A549 (cell line): ENCODE measurements around the gene TRIM65. TPM values are rescaled to one million over a fixed set of nuclear protein-coding genes. Genes with fewer than 3 reads are reported as not detected.

Source experiments
- ATAC-seq, 2 experiments: fragments of 200-7000 bp in 1 of 2; fragments of >200 bp in 1 of 2; cut with Nextera tagmentation in 1 of 2; cut with Tn5 transposase in 1 of 2; 3 replicates each; pipeline versions ENCODE4 v1.8.0 to v1.9.1; 2018 to 2020; ENCODE audit warnings: mild to moderate bottlenecking in 1 of 2, moderate library complexity in 1 of 2
- CTCF ChIA-PET: fragments of 300-600 bp; sonication (Branson Sonifier 250); formaldehyde crosslinking; extraction: SDS; loops from one replicate; lab custom pipeline; 2021; ENCODE audit warnings: antibody characterized with exemption, inconsistent platforms; lab: Yijun Ruan, JAX
- POLR2A ChIA-PET: fragments of 350-600 bp; formaldehyde crosslinking; extraction: SDS; loops from one replicate; lab custom pipeline; 2021; ENCODE audit warnings: antibody characterized with exemption, inconsistent platforms; lab: Yijun Ruan, JAX
- DNase-seq, 2 experiments: peaks; one replicate each; pipeline versions ENCODE4 v3.0.0 to v3.0.0-alpha.2; 2011 to 2016; ENCODE audit warnings: low read depth in 1 of 2, low spot score in 1 of 2
- FAIRE-seq: peaks from 2 replicates; lab custom pipeline; 2011; peaks lifted over from hg19 to GRCh38; lab: Jason Lieb, UNC
- H3K27ac ChIP-seq, 2 experiments: fragments of >200 bp; sonication (Bioruptor Twin); formaldehyde crosslinking; 3 replicates each; pipeline ENCODE4 v1.5.1; 2016 to 2017
- H3K4me1 ChIP-seq: fragments of >200 bp; sonication (Bioruptor Twin); formaldehyde crosslinking; 3 replicates; pipeline ENCODE4 v1.6.1; 2016
- H3K4me2 ChIP-seq: fragments of >200 bp; sonication (Bioruptor Twin); formaldehyde crosslinking; 3 replicates; pipeline ENCODE4 v1.6.1; 2016
- H3K4me3 ChIP-seq: fragments of >200 bp; sonication (Bioruptor Twin); formaldehyde crosslinking; 3 replicates; pipeline ENCODE4 v1.5.1; 2016
- H3K9me3 ChIP-seq: fragments of >200 bp; sonication (Bioruptor Twin); formaldehyde crosslinking; 3 replicates; pipeline ENCODE4 v1.6.1; 2016
- CBX2 ChIP-seq: fragments of 200-600 bp; sonication (generic); IDR thresholded peaks from 2 replicates; pipeline ENCODE4 v1.6.1; 2016; ENCODE audit warnings: low read depth, mild to moderate bottlenecking, borderline replicate concordance
- CEBPB ChIP-seq, 2 experiments: fragments of >200 bp in 1 of 2; sonication (Bioruptor Twin) in 1 of 2; formaldehyde crosslinking in 1 of 2; IDR thresholded peaks; 2 replicates each; pipeline ENCODE4 v1.6.1; 2012 to 2016
- CHD2 ChIP-seq: fragments of 150-350 bp; IDR thresholded peaks from 2 replicates; pipeline ENCODE4 v1.6.1; 2014; ENCODE audit warnings: low read length; ENCODE audit not compliant: partially characterized antibody
- ELK1 ChIP-seq: fragments of 150-350 bp; IDR thresholded peaks from 2 replicates; pipeline ENCODE4 v1.6.1; 2014; ENCODE audit warnings: low read depth, mild to moderate bottlenecking, low read length
- HOXB5 ChIP-seq: fragments of 250-450 bp; sonication (Bioruptor Pico); IDR thresholded peaks from 2 replicates; pipeline ENCODE4 v1.5.0; 2020; ENCODE audit warnings: mild to moderate bottlenecking, moderate library complexity
- KDM1A ChIP-seq: fragments of 200-600 bp; sonication (generic); IDR thresholded peaks from 2 replicates; pipeline ENCODE4 v1.6.1; 2016; ENCODE audit warnings: low read depth, mild to moderate bottlenecking
- KDM5A ChIP-seq: fragments of 200-600 bp; sonication (generic); IDR thresholded peaks from 2 replicates; pipeline ENCODE4 v1.6.1; 2016; ENCODE audit warnings: antibody characterized with exemption, mild to moderate bottlenecking
- MAFK ChIP-seq: fragments of 450-650 bp; IDR thresholded peaks from 2 replicates; pipeline ENCODE4 v1.6.1; 2014; ENCODE audit not compliant: partially characterized antibody
- MYC ChIP-seq: IDR thresholded peaks from 2 replicates; pipeline ENCODE4 v1.6.1; 2012; ENCODE audit warnings: mild to moderate bottlenecking, inconsistent platforms, low read length, improper control_type of control experiment, borderline replicate concordance
- NFE2L2 ChIP-seq: fragments of 150-350 bp; conservative IDR thresholded peaks from 2 replicates; pipeline ENCODE4 v1.6.1; 2014; ENCODE audit warnings: low read length
- NR3C1 ChIP-seq: fragments of >200 bp; sonication (Bioruptor Twin); formaldehyde crosslinking; IDR thresholded peaks from 3 replicates; pipeline ENCODE4 v1.6.1; 2017
- PHF8 ChIP-seq: fragments of 200-600 bp; sonication (generic); IDR thresholded peaks from 2 replicates; pipeline ENCODE4 v1.6.1; 2016; ENCODE audit warnings: low read depth, mild to moderate bottlenecking, antibody characterized with exemption, moderate library complexity, borderline replicate concordance
- RAD21 ChIP-seq, 2 experiments: fragments of >200 bp in 1 of 2; sonication (Bioruptor Twin) in 1 of 2; formaldehyde crosslinking in 1 of 2; IDR thresholded peaks in 1 of 2; conservative IDR thresholded peaks in 1 of 2; 2 replicates in 1 of 2; 3 replicates in 1 of 2; pipeline ENCODE4 v1.6.1; 2012 to 2018; ENCODE audit warnings: inconsistent platforms in 1 of 2
- RARB ChIP-seq: fragments of 250-450 bp; sonication (Bioruptor Pico); IDR thresholded peaks from 2 replicates; pipeline ENCODE4 v1.8.0; 2021; ENCODE audit warnings: mild to moderate bottlenecking, moderate library complexity
- RCOR1 ChIP-seq: fragments of 150-350 bp; IDR thresholded peaks from 2 replicates; pipeline ENCODE4 v1.6.1; 2014; ENCODE audit warnings: antibody characterized with exemption, low read length, low read depth
- REST ChIP-seq: fragments of 200-600 bp; sonication (generic); IDR thresholded peaks from 2 replicates; pipeline ENCODE4 v1.6.1; 2016; ENCODE audit warnings: antibody characterized with exemption, mild to moderate bottlenecking, moderate library complexity
- SMC3 ChIP-seq: fragments of >200 bp; sonication (Bioruptor Twin); formaldehyde crosslinking; IDR thresholded peaks from 3 replicates; pipeline ENCODE4 v1.6.1; 2018; ENCODE audit warnings: inconsistent platforms
- SREBF2 ChIP-seq: fragments of 450-650 bp; IDR thresholded peaks from 2 replicates; pipeline ENCODE4 v1.6.1; 2014; ENCODE audit warnings: mild to moderate bottlenecking, moderate library complexity
- USF2 ChIP-seq: fragments of 450-650 bp; IDR thresholded peaks from 2 replicates; pipeline ENCODE4 v1.6.1; 2014; ENCODE audit warnings: antibody characterized with exemption
- ZNF302 ChIP-seq: fragments of 250-450 bp; sonication (Bioruptor Pico); IDR thresholded peaks from 2 replicates; pipeline ENCODE4 v1.9.0; 2021; ENCODE audit warnings: inconsistent platforms, mild to moderate bottlenecking, moderate library complexity
- ZSCAN20 ChIP-seq: fragments of 250-450 bp; sonication (Bioruptor Pico); IDR thresholded peaks from 2 replicates; pipeline ENCODE4 v1.8.0; 2022; ENCODE audit warnings: mild to moderate bottlenecking, moderate library complexity
- WGBS: methylation state at CpG from one replicate; pipeline ENCODE4 v1.1.6; 2017; ENCODE audit errors: missing lambda C conversion rate; 5-methylcytosine and 5-hydroxymethylcytosine counted together
- polyA plus RNA-seq, 4 experiments: library from polyadenylated mRNA; depleted of rRNA in 3 of 4; stranded (reverse); fragments of >200 nt; fragmentation: RNase III in 1 of 4; extraction: RNeasy Plus Mini Kit Qiagen cat#74134 plus additional on column Dnase treatment in 1 of 4; gene quantifications; 2 replicates in 3 of 4; 3 replicates in 1 of 4; pipeline ENCODE4 v1.2.3, GENCODE V29; 2011 to 2017
- TF ChIP-seq, protein P1 (sequence below): fragments of >200 bp; sonication (Bioruptor Twin); formaldehyde crosslinking; IDR thresholded peaks from 3 replicates; pipeline ENCODE4 v1.5.1; 2016
- TF ChIP-seq, protein P2 (sequence below): IDR thresholded peaks from 2 replicates; pipeline ENCODE4 v1.6.1; 2012
- TF ChIP-seq, protein P3 (sequence below): fragments of >200 bp; sonication (Bioruptor Twin); formaldehyde crosslinking; IDR thresholded peaks from 2 replicates; pipeline ENCODE4 v1.6.1; 2016
- TF ChIP-seq, protein P4 (sequence below): IDR thresholded peaks from 2 replicates; pipeline ENCODE4 v1.6.1; 2012

The TRIM65 gene
- polyA plus RNA-seq, 2 of the 4 experiments (the other 2 are of a cell fraction) = 13.5 to 30.2 TPM

GRCh38 chr17:75945211-75945610 is 48.5 kb upstream of the TRIM65 start:
- no peak for TF ChIP-seq CBX2
- no peak for TF ChIP-seq CHD2
- TF ChIP-seq, protein P1, sequence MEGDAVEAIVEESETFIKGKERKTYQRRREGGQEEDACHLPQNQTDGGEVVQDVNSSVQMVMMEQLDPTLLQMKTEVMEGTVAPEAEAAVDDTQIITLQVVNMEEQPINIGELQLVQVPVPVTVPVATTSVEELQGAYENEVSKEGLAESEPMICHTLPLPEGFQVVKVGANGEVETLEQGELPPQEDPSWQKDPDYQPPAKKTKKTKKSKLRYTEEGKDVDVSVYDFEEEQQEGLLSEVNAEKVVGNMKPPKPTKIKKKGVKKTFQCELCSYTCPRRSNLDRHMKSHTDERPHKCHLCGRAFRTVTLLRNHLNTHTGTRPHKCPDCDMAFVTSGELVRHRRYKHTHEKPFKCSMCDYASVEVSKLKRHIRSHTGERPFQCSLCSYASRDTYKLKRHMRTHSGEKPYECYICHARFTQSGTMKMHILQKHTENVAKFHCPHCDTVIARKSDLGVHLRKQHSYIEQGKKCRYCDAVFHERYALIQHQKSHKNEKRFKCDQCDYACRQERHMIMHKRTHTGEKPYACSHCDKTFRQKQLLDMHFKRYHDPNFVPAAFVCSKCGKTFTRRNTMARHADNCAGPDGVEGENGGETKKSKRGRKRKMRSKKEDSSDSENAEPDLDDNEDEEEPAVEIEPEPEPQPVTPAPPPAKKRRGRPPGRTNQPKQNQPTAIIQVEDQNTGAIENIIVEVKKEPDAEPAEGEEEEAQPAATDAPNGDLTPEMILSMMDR = no peak
- no peak for TF ChIP-seq ELK1
- TF ChIP-seq KDM5A = no peak
- no peak for TF ChIP-seq HOXB5
- TF ChIP-seq KDM1A = no peak
- no peak for TF ChIP-seq SREBF2
- TF ChIP-seq USF2 = no peak
- no peak for TF ChIP-seq RCOR1
- TF ChIP-seq PHF8 = no peak
- no peak for TF ChIP-seq RAD21 (conservative IDR thresholded peaks at IDR 0.05 in 1 of 2, IDR thresholded peaks at IDR 0.05 in 1 of 2)
- TF ChIP-seq SMC3 = no peak
- no peak for TF ChIP-seq ZSCAN20
- TF ChIP-seq ZNF302 (CRISPR knock-in tag) = no peak
- no peak for TF ChIP-seq CEBPB (IDR thresholded peaks at IDR 0.05)
- no peak for TF ChIP-seq NFE2L2
- DNase-seq = no peak
- Histone ChIP-seq H3K4me3 (no peak overlapping the region), H3K4me2 (no peak overlapping the region), H3K27ac (no peak overlapping the region), H3K4me1 (peaks cover 5% of the 10 kb centered on the region; the same call in 1 of the 3 replicates), H3K9me3 (no peaks in the 10 kb centered on the region)
- 67% methylated on average over 2 of the region's 2 CpGs for WGBS
- ChIA-PET POLR2A (no interaction called here), CTCF (interaction anchor here (0.8 to 1.7 kb wide), 3 partner anchors 16 to 177 kb away, joined by 4 read pairs; no protein-coding TSS in a partner anchor)
- peak; percentile 39 for FAIRE-seq
- no peak for ATAC-seq

GRCh38 chr17:75943491-75943890 is 46.7 kb upstream of the TRIM65 start:
- TF ChIP-seq REST = no peak
- TF ChIP-seq MYC = no peak
- TF ChIP-seq RARB (CRISPR knock-in tag) = no peak
- TF ChIP-seq MAFK = no peak
- TF ChIP-seq, protein P2, sequence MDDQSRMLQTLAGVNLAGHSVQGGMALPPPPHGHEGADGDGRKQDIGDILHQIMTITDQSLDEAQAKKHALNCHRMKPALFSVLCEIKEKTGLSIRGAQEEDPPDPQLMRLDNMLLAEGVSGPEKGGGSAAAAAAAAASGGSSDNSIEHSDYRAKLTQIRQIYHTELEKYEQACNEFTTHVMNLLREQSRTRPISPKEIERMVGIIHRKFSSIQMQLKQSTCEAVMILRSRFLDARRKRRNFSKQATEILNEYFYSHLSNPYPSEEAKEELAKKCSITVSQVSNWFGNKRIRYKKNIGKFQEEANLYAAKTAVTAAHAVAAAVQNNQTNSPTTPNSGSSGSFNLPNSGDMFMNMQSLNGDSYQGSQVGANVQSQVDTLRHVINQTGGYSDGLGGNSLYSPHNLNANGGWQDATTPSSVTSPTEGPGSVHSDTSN = no peak
- TF ChIP-seq, protein P3, sequence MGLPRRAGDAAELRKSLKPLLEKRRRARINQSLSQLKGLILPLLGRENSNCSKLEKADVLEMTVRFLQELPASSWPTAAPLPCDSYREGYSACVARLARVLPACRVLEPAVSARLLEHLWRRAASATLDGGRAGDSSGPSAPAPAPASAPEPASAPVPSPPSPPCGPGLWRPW = no peak
- TF ChIP-seq NR3C1 = no peak
- no peak for TF ChIP-seq CEBPB (IDR thresholded peaks at IDR 0.05)
- no peak for TF ChIP-seq RAD21 (conservative IDR thresholded peaks at IDR 0.05 in 1 of 2, IDR thresholded peaks at IDR 0.05 in 1 of 2)
- TF ChIP-seq, protein P4, sequence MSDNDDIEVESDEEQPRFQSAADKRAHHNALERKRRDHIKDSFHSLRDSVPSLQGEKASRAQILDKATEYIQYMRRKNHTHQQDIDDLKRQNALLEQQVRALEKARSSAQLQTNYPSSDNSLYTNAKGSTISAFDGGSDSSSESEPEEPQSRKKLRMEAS = no peak
- no peak for TF ChIP-seq PHF8
- no peak for DNase-seq
- no peaks in the 10 kb centered on the region for H3K9me3 ChIP-seq
- H3K4me1 ChIP-seq = peaks cover 5% of the 10 kb centered on the region; the same call in 1 of the 3 replicates
- no peak overlapping the region for H3K4me3 ChIP-seq
- WGBS = 88% methylated on average over 1 of the region's 1 CpG
- FAIRE-seq = no peak
- POLR2A ChIA-PET = no interaction called here
- H3K27ac ChIP-seq = no peak overlapping the region
- ATAC-seq = no peak
- CTCF ChIA-PET = interaction anchor here (0.6 to 2.1 kb wide), 4 partner anchors 17 to 728 kb away, joined by 3 to 6 read pairs (median 4); no protein-coding TSS in a partner anchor
- no peak overlapping the region for H3K4me2 ChIP-seq
